GM19324 (cell line): ENCODE measurements around the gene NLRP12.
"Not testable (repeated sequence)": the region's sequence is repeated elsewhere in the genome, so short reads cannot be mapped to it uniquely, and the experiment has no call there.

ENCODE experiments used
- ATAC-seq: cut with Tn5 transposase; IDR thresholded peaks from one replicate; pipeline ENCODE4 v1.9.1; 2021; ENCODE audit warnings: mild to moderate bottlenecking, moderate library complexity; ENCODE audit not compliant: unreplicated experiment, low FRiP score

Gene NLRP12

DNA sequence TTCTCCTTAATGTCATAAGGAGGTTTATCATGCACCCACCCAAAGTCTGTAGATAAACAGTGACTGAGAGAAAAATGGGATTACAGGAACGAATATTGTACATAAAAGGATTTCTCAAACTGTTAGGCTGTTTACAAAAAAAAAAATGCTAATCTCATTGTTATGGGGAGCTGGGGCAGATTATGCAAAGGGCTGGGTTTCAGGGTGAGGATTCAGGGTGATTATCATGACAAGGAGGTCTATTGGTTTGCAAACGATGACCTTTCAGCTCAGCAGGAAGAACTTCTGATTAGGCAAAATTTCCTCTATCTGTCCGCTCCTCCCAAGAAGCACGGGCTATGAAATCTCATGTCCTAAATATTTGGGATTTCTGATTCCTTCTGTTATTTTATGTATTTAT, 41.4 kb downstream of the NLRP12 start:
- ATAC-seq: no peak

GRCh38 chr19:53781332-53781731, 42.8 kb downstream of the NLRP12 start:
- not testable (repeated sequence) for ATAC-seq

- no peak for ATAC-seq
These were observed 43.6 kb downstream of the NLRP12 start for GRCh38 chr19:53780506-53780905.

DNA sequence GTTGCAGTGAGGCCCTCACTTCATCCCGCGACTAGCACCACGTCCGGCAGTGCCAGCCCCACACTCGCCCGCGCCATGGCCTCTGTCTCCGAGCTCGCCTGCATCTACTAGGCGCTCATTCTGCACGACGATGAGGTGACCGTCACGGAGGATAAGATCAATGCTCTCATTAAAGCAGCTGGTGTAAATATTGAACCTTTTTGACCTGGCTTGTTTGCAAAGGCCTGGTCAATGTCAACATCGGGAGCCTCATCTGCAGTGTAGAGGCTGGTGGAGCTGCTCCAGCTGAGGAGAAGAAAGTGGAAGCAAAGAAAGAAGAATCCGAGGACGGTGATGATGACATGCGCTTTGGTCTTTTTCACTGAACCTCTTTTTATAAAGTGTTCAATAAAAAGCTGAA, 48.6 kb downstream of the NLRP12 start:
- no peak for ATAC-seq

GRCh38 chr19:53774491-53774890, 49.6 kb downstream of the NLRP12 start:
- not testable (repeated sequence) for ATAC-seq

DNA sequence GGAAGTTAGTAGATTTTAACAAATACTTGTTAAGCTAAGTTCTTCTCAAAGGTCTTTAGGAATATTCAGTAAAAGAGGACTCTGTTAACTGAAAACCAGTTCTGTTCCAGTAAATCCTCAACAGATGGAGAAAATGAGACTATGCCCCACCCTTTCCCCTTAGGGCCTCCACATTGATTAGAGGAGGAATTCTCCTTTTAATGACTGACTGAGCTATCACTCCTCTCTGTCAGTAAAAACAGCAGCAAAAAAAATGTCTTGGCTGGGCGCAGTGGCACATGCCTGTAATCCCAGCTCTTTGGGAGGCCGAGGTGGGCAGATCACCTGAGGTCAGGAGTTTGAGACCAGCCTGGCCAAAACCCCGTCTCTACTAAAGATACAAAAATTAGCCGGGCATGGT, 50.1 kb downstream of the NLRP12 start:
- no peak for ATAC-seq

DNA sequence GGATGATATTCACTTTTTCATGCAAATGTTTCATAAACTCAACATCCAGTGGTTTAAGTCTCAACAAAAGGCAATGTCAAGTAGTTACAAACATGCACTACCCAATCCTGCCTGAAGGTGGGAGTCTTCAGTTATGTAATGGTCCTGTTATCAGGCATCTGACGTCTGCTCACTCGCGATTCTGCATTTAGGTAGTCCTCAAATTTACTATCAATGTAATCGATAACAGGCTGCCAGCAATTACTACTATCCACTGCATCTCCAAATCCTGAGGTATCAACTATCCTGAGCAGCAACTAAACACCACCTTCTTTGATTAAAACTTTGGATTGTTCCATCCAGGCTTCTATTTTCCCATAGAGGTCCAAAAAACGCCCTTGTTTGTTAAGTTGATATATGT, 51.2 kb downstream of the NLRP12 start:
- ATAC-seq: no peak

DNA sequence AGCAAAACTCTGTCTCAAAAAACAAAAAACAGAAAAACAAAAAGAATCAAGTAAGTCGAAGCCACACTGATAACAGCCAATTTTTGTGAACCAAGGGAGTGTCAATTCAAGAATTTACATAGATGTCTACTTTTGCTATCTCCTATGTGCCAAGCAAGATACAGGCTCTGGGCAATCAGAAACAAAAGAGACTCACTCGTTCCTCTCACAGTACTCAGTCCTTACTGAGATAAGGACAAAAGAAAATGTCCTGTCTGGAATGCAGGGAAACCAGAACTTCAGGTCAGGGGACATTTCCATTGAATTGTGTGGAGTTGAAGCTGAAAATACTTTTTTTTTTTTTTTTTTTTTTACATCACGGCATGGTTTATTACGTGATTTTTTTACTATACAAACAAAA, 53.0 kb downstream of the NLRP12 start:
- no peak for ATAC-seq

DNA sequence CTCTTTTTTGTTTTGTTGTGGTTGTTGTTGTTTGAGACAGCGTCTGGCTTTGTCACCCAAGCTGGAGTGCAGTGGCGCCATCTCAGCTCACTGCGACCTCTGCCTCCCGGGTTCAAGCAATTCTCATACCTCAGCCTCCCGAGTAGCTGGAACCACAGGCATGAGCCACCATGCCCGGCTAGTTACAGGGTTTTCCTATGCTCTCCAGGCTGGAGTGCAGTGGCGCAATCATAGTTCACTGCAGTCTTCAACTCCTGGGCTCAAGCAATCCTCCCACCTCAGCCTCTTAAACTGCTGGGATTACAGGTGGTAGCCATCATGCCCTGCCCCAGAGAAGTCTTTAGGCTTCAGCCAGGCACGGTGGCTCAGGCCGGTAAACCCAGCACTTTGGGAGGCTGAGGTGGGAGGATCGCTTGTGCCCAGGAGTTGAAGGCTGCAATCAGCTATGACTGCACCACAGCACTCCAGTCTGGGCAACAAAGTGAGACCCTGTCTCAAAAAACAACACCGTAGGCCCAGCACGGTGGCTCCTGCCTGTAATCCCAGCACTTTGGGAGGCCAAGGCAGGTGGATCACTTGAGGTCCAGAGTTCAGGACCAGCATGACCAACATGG, 54.3 kb downstream of the NLRP12 start:
- ATAC-seq: not testable (repeated sequence)

GRCh38 chr19:53768401-53768800, 55.7 kb downstream of the NLRP12 start:
- ATAC-seq: no peak

- ATAC-seq: not testable (repeated sequence)
These were observed 65.1 kb downstream of the NLRP12 start for GRCh38 chr19:53758991-53759390.
